Kidney epithelial cell (primary cell): ENCODE data around the gene SRBD1. TPM values are rescaled to one million over a fixed set of nuclear protein-coding genes. Genes with fewer than 3 reads are reported as not detected.
A peak's percentile ranks its signal among the peaks of the same experiment; 100 is the strongest.

Experiments
- DNase-seq: peaks from one replicate; pipeline ENCODE4 v3.0.0-alpha.2; 2010; ENCODE audit warnings: low read depth
- H3K27me3 ChIP-seq: 2 replicates; pipeline ENCODE4 v1.6.0; 2011; ENCODE audit warnings: low read length; ENCODE audit not compliant: control insufficient read depth, insufficient read depth
- H3K36me3 ChIP-seq: 2 replicates; pipeline ENCODE4 v1.5.1; 2011; ENCODE audit warnings: low read length; ENCODE audit not compliant: control insufficient read depth, insufficient read depth
- H3K4me3 ChIP-seq: 2 replicates; pipeline ENCODE4 v1.5.1; 2011; ENCODE audit warnings: low read depth, mild to moderate bottlenecking, control low read depth, low read length
- CTCF ChIP-seq: IDR thresholded peaks from 2 replicates; pipeline ENCODE4 v1.5.1; 2011; ENCODE audit warnings: mild to moderate bottlenecking, moderate library complexity, low read length, control low read depth, inconsistent platforms; ENCODE audit not compliant: insufficient read depth, poor library complexity, severe bottlenecking
- total RNA-seq: library from RNA; depleted of rRNA; stranded (reverse); fragments of >200 nt; gene quantifications from 2 replicates; pipeline ENCODE4 v1.2.3, GENCODE V29; 2015

Gene SRBD1
- total RNA-seq, 1 donor from 2014 or later: 18.4 TPM

- no peak for DNase-seq
- H3K4me3 ChIP-seq: no peak overlapping the region
- H3K27me3 ChIP-seq: no peaks in the 10 kb centered on the region
- H3K36me3 ChIP-seq: no peaks in the 10 kb centered on the region
- no peak for TF ChIP-seq CTCF
Measured at GRCh38 chr2:45586600-45586999, 24.5 kb downstream of the SRBD1 start.

GRCh38 chr2:45585267-45585861 is 25.7 kb downstream of the SRBD1 start:
- peak; percentile 70 for TF ChIP-seq CTCF
- no peaks in the 10 kb centered on the region for H3K36me3 ChIP-seq
- H3K4me3 ChIP-seq: no peak overlapping the region
- no peaks in the 10 kb centered on the region for H3K27me3 ChIP-seq
- DNase-seq: peak; percentile 19

GRCh38 chr2:45583977-45584376 is 27.1 kb downstream of the SRBD1 start:
- Histone ChIP-seq H3K4me3 (no peak overlapping the region), H3K36me3 (no peaks in the 10 kb centered on the region), H3K27me3 (no peaks in the 10 kb centered on the region)
- no peak for DNase-seq
- no peak for TF ChIP-seq CTCF

GRCh38 chr2:45582522-45582921 is 28.5 kb downstream of the SRBD1 start:
- no peak for DNase-seq
- no peaks in the 10 kb centered on the region for H3K27me3 ChIP-seq
- TF ChIP-seq CTCF: no peak
- no peak overlapping the region for H3K4me3 ChIP-seq
- no peaks in the 10 kb centered on the region for H3K36me3 ChIP-seq

- H3K36me3 ChIP-seq: no peaks in the 10 kb centered on the region
- H3K27me3 ChIP-seq: no peaks in the 10 kb centered on the region
- no peak overlapping the region for H3K4me3 ChIP-seq
- TF ChIP-seq CTCF: peak; percentile 26
- no peak for DNase-seq
Measured at GRCh38 chr2:45578056-45578843, 32.8 kb downstream of the SRBD1 start.

GRCh38 chr2:45577441-45577840 is 33.6 kb downstream of the SRBD1 start:
- no peak for DNase-seq
- TF ChIP-seq CTCF: no peak
- no peaks in the 10 kb centered on the region for H3K36me3 ChIP-seq
- no peak overlapping the region for H3K4me3 ChIP-seq
- H3K27me3 ChIP-seq: no peaks in the 10 kb centered on the region
